WI38 (cell line): Measurements from ENCODE around the gene ZMIZ1.

Experiments used
- H3K4me3 ChIP-seq: 2 replicates; pipeline ENCODE4 v1.5.1; 2011; ENCODE audit warnings: low read depth, mild to moderate bottlenecking, control low read depth, low read length
- TF ChIP-seq, protein P1 (sequence below): IDR thresholded peaks from 2 replicates; pipeline ENCODE4 v1.5.1; 2012; ENCODE audit warnings: low read depth, mild to moderate bottlenecking, control low read depth, low read length

The ZMIZ1 gene

GRCh38 chr10:79086822-79087221 is 18.1 kb downstream of the ZMIZ1 start:
- TF ChIP-seq, protein P1, sequence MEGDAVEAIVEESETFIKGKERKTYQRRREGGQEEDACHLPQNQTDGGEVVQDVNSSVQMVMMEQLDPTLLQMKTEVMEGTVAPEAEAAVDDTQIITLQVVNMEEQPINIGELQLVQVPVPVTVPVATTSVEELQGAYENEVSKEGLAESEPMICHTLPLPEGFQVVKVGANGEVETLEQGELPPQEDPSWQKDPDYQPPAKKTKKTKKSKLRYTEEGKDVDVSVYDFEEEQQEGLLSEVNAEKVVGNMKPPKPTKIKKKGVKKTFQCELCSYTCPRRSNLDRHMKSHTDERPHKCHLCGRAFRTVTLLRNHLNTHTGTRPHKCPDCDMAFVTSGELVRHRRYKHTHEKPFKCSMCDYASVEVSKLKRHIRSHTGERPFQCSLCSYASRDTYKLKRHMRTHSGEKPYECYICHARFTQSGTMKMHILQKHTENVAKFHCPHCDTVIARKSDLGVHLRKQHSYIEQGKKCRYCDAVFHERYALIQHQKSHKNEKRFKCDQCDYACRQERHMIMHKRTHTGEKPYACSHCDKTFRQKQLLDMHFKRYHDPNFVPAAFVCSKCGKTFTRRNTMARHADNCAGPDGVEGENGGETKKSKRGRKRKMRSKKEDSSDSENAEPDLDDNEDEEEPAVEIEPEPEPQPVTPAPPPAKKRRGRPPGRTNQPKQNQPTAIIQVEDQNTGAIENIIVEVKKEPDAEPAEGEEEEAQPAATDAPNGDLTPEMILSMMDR = no peak
- H3K4me3 ChIP-seq = no peak overlapping the region

- no peak overlapping the region for H3K4me3 ChIP-seq
- TF ChIP-seq, protein P1 = no peak
Measured at GRCh38 chr10:79087721-79088120, 19.0 kb downstream of the ZMIZ1 start.

DNA sequence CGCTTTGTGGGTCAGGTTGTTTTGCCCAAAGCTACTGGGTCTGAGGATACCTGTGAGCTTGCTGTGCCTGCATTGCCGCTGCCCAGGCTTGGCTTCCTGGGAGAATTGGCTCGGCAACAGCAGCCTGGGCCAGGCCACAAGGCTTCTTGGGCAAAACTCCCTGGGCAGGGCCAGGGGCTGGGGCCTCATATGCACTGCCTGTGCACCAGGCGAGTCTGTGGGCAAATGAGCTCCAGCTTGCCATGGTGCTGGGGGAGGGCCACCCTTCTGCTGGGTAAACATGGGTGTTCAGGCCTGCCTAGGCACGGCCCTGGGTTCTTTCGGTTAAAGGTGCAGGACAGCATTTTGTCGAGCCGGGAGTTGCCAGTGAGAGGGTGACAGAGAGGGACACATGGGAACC is 19.4 kb downstream of the ZMIZ1 start:
- TF ChIP-seq, protein P1 = no peak
- no peak overlapping the region for H3K4me3 ChIP-seq

GRCh38 chr10:79088613-79089355 is 20.0 kb downstream of the ZMIZ1 start:
- no peak overlapping the region for H3K4me3 ChIP-seq
- TF ChIP-seq, protein P1 = no peak

DNA sequence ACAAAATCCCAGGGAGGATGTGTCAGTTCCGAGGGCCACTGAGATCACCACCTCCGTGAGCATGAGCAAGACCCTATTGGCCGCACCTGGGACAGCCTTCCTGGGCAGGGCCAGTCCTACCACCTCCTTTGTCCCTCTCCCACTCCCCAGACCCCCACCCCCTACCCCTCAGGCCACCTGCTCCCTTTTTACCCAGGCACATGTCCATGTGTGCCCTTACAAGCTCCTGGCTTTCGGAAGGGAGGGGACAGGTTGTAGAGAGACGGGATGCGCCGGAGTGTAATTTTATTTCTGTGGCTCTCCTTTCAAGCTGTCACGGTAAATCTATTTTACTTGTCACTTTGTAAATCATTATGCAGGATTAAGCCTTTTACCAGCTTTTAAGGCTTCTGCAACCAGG is 20.9 kb downstream of the ZMIZ1 start:
- TF ChIP-seq, protein P1 = no peak
- H3K4me3 ChIP-seq = no peak overlapping the region

DNA sequence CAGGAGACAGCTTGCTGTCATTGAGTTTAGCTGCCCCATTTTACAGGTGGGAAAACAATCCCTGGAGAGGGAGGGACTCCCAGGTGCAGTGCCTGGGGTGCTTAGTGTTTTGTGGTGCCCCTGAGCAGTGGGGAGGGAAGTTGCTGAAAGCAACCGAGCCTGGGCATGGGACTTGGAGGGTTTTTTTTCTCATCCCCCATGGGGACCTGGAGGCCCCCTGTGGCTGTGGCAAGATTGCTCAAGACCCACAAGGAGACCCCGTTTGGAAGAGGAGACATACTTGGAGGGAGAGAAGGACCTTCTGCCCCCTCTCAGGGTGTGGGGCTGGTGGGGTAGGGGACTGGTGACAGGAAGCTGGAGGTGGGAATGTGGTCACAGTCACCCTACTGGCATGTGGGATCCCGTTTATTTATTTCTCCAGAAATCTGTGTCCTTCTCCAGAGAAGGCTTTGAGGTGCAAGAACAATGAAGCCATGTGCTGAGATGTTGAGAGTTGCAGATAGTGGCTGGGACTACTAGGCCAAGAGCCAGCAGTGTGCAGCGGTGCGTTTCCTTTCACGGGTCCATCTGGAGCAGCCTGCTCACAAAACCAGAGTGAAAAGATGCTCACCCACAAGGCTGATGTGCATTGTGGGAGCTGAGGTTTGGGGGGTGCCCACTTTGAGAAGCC is 21.5 kb downstream of the ZMIZ1 start:
- H3K4me3 ChIP-seq = no peak overlapping the region
- TF ChIP-seq, protein P1 = no peak

DNA sequence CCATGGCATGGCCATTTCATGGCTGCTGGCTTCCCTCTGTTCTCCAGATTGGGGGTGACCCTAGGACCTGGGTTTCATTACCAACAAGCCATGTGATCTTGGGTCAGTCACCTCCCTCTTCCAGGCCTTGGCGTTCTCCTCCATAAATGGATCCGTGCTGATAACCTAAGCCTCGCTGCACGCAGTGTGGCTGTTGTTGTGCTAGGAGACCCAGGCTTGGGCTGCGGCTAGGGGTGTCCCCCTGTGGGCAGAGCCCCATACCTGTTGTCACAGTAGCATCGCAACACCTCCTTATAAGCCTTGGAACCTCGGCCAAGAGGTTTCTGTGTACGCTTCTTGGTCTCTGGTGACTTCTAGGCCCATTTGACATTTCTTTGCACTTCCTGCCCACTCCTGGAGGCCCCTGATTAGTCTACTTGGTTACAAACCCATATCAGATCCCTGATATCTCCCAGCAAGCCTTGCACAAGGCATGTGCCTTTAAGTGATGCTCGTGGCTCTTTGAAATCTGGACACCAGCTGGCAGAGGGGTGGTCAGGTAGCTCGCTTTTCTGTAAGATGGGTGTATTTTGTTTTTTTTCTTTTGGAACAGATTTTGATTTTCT is 23.6 kb downstream of the ZMIZ1 start:
- no peak overlapping the region for H3K4me3 ChIP-seq
- TF ChIP-seq, protein P1 = no peak
